Lung (tissue), 12 donors: Measurements from ENCODE around the gene PTGER3. TPM values are rescaled to one million over a fixed set of nuclear protein-coding genes. Genes with fewer than 3 reads are reported as not detected.

ENCODE experiments used
- ATAC-seq: fragments of 200-7000 bp; cut with Tn5 transposase; one replicate; pipeline ENCODE4 v1.9.1; 2020; ENCODE audit warnings: moderate number of reproducible peaks; ENCODE audit not compliant: insufficient read depth, low FRiP score
- DNase-seq, 3 donors: peaks; one replicate each; pipeline ENCODE4 v3.0.0-alpha.2; 2013 to 2017
- H3K27ac ChIP-seq, 2 donors: one replicate each; pipeline ENCODE4 v1.5.1; 2013; ENCODE audit warnings: mild to moderate bottlenecking in 2 of 2, moderate library complexity in 2 of 2, control low read depth in 1 of 2, inconsistent platforms in 1 of 2, low read depth in 1 of 2, low read length in 1 of 2
- H3K27me3 ChIP-seq, 3 donors: one replicate each; pipeline ENCODE4 v1.5.1; 2013; ENCODE audit warnings: low read length in 2 of 3; ENCODE audit not compliant: control insufficient read depth in 3 of 3, insufficient read depth in 3 of 3
- H3K36me3 ChIP-seq, 4 donors: one replicate each; pipeline ENCODE4 v1.5.1; 2013; ENCODE audit warnings: low read length in 4 of 4, mild to moderate bottlenecking in 1 of 4, moderate library complexity in 1 of 4; ENCODE audit not compliant: control insufficient read depth in 4 of 4, insufficient read depth in 4 of 4
- H3K4me1 ChIP-seq, 5 donors: one replicate each; pipeline ENCODE4 v1.5.1; 2013; ENCODE audit warnings: low read length in 5 of 5, mild to moderate bottlenecking in 2 of 5, moderate library complexity in 1 of 5; ENCODE audit not compliant: control insufficient read depth in 5 of 5, insufficient read depth in 5 of 5
- H3K4me3 ChIP-seq: one replicate; pipeline ENCODE4 v1.5.1; 2013; ENCODE audit warnings: mild to moderate bottlenecking, control low read depth, moderate library complexity
- H3K9ac ChIP-seq, 2 donors: one replicate each; pipeline ENCODE4 v1.5.1; 2013; ENCODE audit warnings: low read length in 2 of 2, control low read depth in 1 of 2; ENCODE audit not compliant: insufficient read depth in 1 of 2
- H3K9me3 ChIP-seq, 4 donors: one replicate each; pipeline ENCODE4 v1.5.1; 2013; ENCODE audit warnings: low read length in 3 of 4, mild to moderate bottlenecking in 1 of 4, moderate library complexity in 1 of 4; ENCODE audit not compliant: control insufficient read depth in 4 of 4, insufficient read depth in 3 of 4
- CTCF ChIP-seq: IDR thresholded peaks from 2 replicates; pipeline ENCODE4 v1.5.1; 2012; ENCODE audit warnings: mild to moderate bottlenecking; ENCODE audit errors: control extremely low read depth, extremely low read depth
- WGBS, 2 donors: extraction: QIAGEN DNeasy Blood & Tissue Kit; methylation state at CpG; one replicate each; pipeline ENCODE4 v1.1.7; 2013; 5-methylcytosine and 5-hydroxymethylcytosine counted together
- polyA plus RNA-seq, 2 donors: library from polyadenylated mRNA; stranded (reverse); fragments of 200-250 nt; gene quantifications; one replicate each; pipeline ENCODE4 v1.2.1, GENCODE V29; 2013
- total RNA-seq, 2 donors: library from RNA; depleted of rRNA in 1 of 2; stranded (reverse); fragments of >200 nt in 1 of 2; gene quantifications; one replicate each; pipeline ENCODE4 v1.2.1, GENCODE V29; 2014 to 2021
- donor health status: control.
- donor health status: control.
- donor health status: Bipolar disorder and iron deficiency.
- donor health status: healthy.
- donor health status: DM: yes; HTN: yes; CAD: no.

Gene PTGER3
- total and polyA plus RNA-seq, 4 donors = 0.31 to 1.8 (median 1.4) TPM

- H3K27ac ChIP-seq = no peak overlapping the region
- peaks cover 0 to 18% (median 2%) of the 10 kb centered on the region in 3 donors for H3K27me3 ChIP-seq
- no peak for ATAC-seq
- no peak for DNase-seq
- 59 to 69% methylated on average over 2 of the region's 2 CpGs for WGBS, 2 donors
- no peaks in the 10 kb centered on the region for H3K4me1 ChIP-seq
- H3K4me3 ChIP-seq = no peak overlapping the region
- no peaks in the 10 kb centered on the region for H3K9me3 ChIP-seq
- no peaks in the 10 kb centered on the region for H3K36me3 ChIP-seq
- H3K9ac ChIP-seq = no peak overlapping the region
- no peak for TF ChIP-seq CTCF
These were observed 8.7 kb downstream of the PTGER3 start for GRCh38 chr1:71038942-71039341.

- no peaks in the 10 kb centered on the region for H3K4me1 ChIP-seq
- no peak overlapping the region for H3K4me3 ChIP-seq
These were observed 9.6 kb downstream of the PTGER3 start for GRCh38 chr1:71037829-71038620.

GRCh38 chr1:71037066-71037465 is 10.6 kb downstream of the PTGER3 start:
- H3K27ac ChIP-seq = no peak overlapping the region
- no peak for ATAC-seq
- no peaks in the 10 kb centered on the region for H3K4me1 ChIP-seq
- H3K9me3 ChIP-seq = no peaks in the 10 kb centered on the region
- no peak overlapping the region for H3K4me3 ChIP-seq
- TF ChIP-seq CTCF = no peak
- H3K36me3 ChIP-seq = no peaks in the 10 kb centered on the region
- no peak overlapping the region for H3K9ac ChIP-seq
- DNase-seq = no peak
- WGBS, 2 donors = 92 to 96% methylated on average over 9 of the region's 9 CpGs
- H3K27me3 ChIP-seq = peaks cover 0 to 5% (median 0%) of the 10 kb centered on the region in 3 donors

More at GRCh38 chr1:71037829-71038620, 9.6 kb downstream of the PTGER3 start:
- H3K27me3 ChIP-seq = peaks cover 0 to 13% (median 2%) of the 10 kb centered on the region in 3 donors
- no peaks in the 10 kb centered on the region for H3K36me3 ChIP-seq
- DNase-seq = no peak
- H3K27ac ChIP-seq = no peak overlapping the region
- no peak for ATAC-seq
- no peak for TF ChIP-seq CTCF
- no peaks in the 10 kb centered on the region for H3K9me3 ChIP-seq
- 78 to 92% methylated on average over 2 of the region's 2 CpGs for WGBS, 2 donors
- H3K9ac ChIP-seq = no peak overlapping the region
